GM12878 (cell line): ENCODE data around the gene COL6A1. TPM values are rescaled to one million over a fixed set of nuclear protein-coding genes. Genes with fewer than 3 reads are reported as not detected.
"Not testable (repeated sequence)": the region's sequence is repeated elsewhere in the genome, so short reads cannot be mapped to it uniquely, and the experiment has no call there.

ENCODE experiments used
- ATAC-seq: fragments of 200-7000 bp; cut with Tn5 transposase; 3 replicates; pipeline ENCODE4 v1.9.1; 2020; ENCODE audit warnings: mild to moderate bottlenecking, moderate library complexity
- BruUV-seq: library from RNA; stranded (reverse); fragments of 400-500 nt; replicated peaks from 2 replicates; lab custom pipeline; 2021; lab: Mats Ljungman, UMichigan
- CTCF ChIA-PET: fragments of 300-600 bp; sonication (Branson Sonifier 250); formaldehyde crosslinking; extraction: SDS; loops from one replicate; lab custom pipeline; 2021; ENCODE audit warnings: inconsistent platforms; lab: Yijun Ruan, JAX
- POLR2A ChIA-PET: fragments of 350-600 bp; formaldehyde crosslinking; extraction: SDS; loops from one replicate; lab custom pipeline; 2021; ENCODE audit warnings: inconsistent platforms; lab: Charles Lee
- RAD21 ChIA-PET: fragments of 300-600 bp; sonication (Branson Sonifier 250); formaldehyde crosslinking; loops from one replicate; lab custom pipeline; 2023; ENCODE audit warnings: antibody characterized with exemption; ENCODE audit not compliant: unreplicated experiment; lab: Charles Lee
- SMC1A ChIA-PET: fragments of 300-600 bp; sonication (Branson Sonifier 250); formaldehyde crosslinking; loops from one replicate; lab custom pipeline; 2023; ENCODE audit not compliant: unreplicated experiment, uncharacterized antibody; lab: Charles Lee
- DNase-seq: peaks from one replicate; pipeline ENCODE4 v3.0.0-alpha.2; 2011; ENCODE audit warnings: low read depth, low spot score
- FAIRE-seq: peaks from 3 replicates; lab custom pipeline; 2011; peaks lifted over from hg19 to GRCh38; lab: Jason Lieb, UNC
- H2AFZ ChIP-seq: 2 replicates; pipeline ENCODE4 v1.6.0; 2011; ENCODE audit warnings: low read depth, low read length, control low read depth; ENCODE audit not compliant: control insufficient read depth
- H3K27ac ChIP-seq: 2 replicates; pipeline ENCODE4 v1.5.1; 2011; ENCODE audit warnings: control low read depth; ENCODE audit not compliant: control insufficient read depth, insufficient read depth
- H3K27me3 ChIP-seq, 2 experiments: replicated peaks in 1 of 2; 2 replicates each; pipeline versions ENCODE4 v1.6.0 to v1.6.1; 2011; ENCODE audit warnings: low read length in 1 of 2; ENCODE audit not compliant: control insufficient read depth in 2 of 2, insufficient read depth in 2 of 2
- H3K36me3 ChIP-seq, 2 experiments: 2 replicates each; pipeline ENCODE4 v1.5.1; 2011; ENCODE audit warnings: low read length in 1 of 2; ENCODE audit not compliant: control insufficient read depth in 2 of 2, insufficient read depth in 2 of 2
- H3K4me1 ChIP-seq: 2 replicates; pipeline ENCODE4 v1.6.1; 2011; ENCODE audit warnings: mild to moderate bottlenecking, low read length, moderate library complexity, mixed read lengths; ENCODE audit not compliant: control insufficient read depth, insufficient read depth
- H3K4me2 ChIP-seq: 2 replicates; pipeline ENCODE4 v1.6.0; 2011; ENCODE audit warnings: control low read depth; ENCODE audit not compliant: control insufficient read depth, insufficient read depth
- H3K4me3 ChIP-seq: fragments of 200-600 bp; sonication (generic); 2 replicates; pipeline ENCODE4 v1.5.1; 2016
- H3K79me2 ChIP-seq: 2 replicates; pipeline ENCODE4 v1.6.0; 2011; ENCODE audit warnings: low read length; ENCODE audit not compliant: control insufficient read depth, insufficient read depth
- H3K9ac ChIP-seq: 2 replicates; pipeline ENCODE4 v1.8.0; 2011; ENCODE audit warnings: low read length, control low read depth, mixed read lengths; ENCODE audit not compliant: control insufficient read depth, insufficient read depth
- H3K9me3 ChIP-seq: replicated peaks from 3 replicates; pipeline ENCODE4 v1.5.1; 2011; ENCODE audit warnings: mild to moderate bottlenecking, low read length; ENCODE audit not compliant: control insufficient read depth, insufficient read depth
- H4K20me1 ChIP-seq: 2 replicates; pipeline ENCODE4 v1.6.0; 2011; ENCODE audit not compliant: control insufficient read depth, insufficient read depth
- IKZF1 ChIP-seq: fragments of 450-650 bp; conservative IDR thresholded peaks from 2 replicates; pipeline ENCODE4 v1.6.1; 2017; ENCODE audit warnings: antibody characterized with exemption, mild to moderate bottlenecking
- MYB ChIP-seq: fragments of 150-350 bp; IDR thresholded peaks from 2 replicates; pipeline ENCODE4 v1.6.1; 2014; ENCODE audit warnings: mild to moderate bottlenecking, low read depth, low read length, borderline replicate concordance
- MYC ChIP-seq: IDR thresholded peaks from 2 replicates; pipeline ENCODE4 v1.6.1; 2011; ENCODE audit warnings: mild to moderate bottlenecking, low read length, moderate library complexity, inconsistent platforms; ENCODE audit not compliant: insufficient read depth, insufficient replicate concordance, insufficient read length, severe bottlenecking
- ZZZ3 ChIP-seq: IDR thresholded peaks from 2 replicates; pipeline ENCODE4 v1.6.1; 2011; ENCODE audit warnings: low read depth; ENCODE audit not compliant: control insufficient read depth, insufficient read length
- WGBS: methylation state at CpG from one replicate; pipeline ENCODE4 v1.1.6; 2016; ENCODE audit warnings: low lambda C conversion rate; ENCODE audit not compliant: insufficient replicate concordance, insufficient coverage; ENCODE audit errors: missing lambda C conversion rate; 5-methylcytosine and 5-hydroxymethylcytosine counted together
- in situ Hi-C: fragments of 300-500 bp; cut with MboI; formaldehyde crosslinking; loops from 9 replicates; pipeline ENCODE4 v1.14.3; 2018; ENCODE audit warnings: mixed read lengths
- intact Hi-C: fragments of 100-400 bp; cut with micrococcal nuclease; formaldehyde crosslinking; loops from one replicate; pipeline ENCODE4 v1.14.2; 2022; ENCODE audit not compliant: unreplicated experiment
- polyA plus RNA-seq, 11 experiments: library from polyadenylated mRNA; depleted of rRNA in 4 of 11; unstranded in 6 of 11; stranded (reverse) in 5 of 11; fragments of >200 nt; fragmentation: Nextera tagmentation in 4 of 11; fragmentation: Illumina TruSeq in 1 of 11; extraction: Ambion mirVana in 4 of 11; extraction: Trizol in 1 of 11; gene quantifications; 1 replicate in 1 of 11; 2 replicates in 10 of 11; pipeline versions ENCODE4 v1.2.1 to v1.2.3, GENCODE V29; 2011 to 2016; ENCODE audit warnings: inconsistent platforms in 2 of 11, missing spikeins in 2 of 11, low read depth in 1 of 11
- total RNA-seq, 4 experiments: library from RNA; depleted of rRNA in 3 of 4; stranded (reverse); fragments of >200 nt in 3 of 4; fragmentation: Illumina TruSeq in 1 of 4; extraction: Trizol in 1 of 4; gene quantifications; 2 replicates each; pipeline versions ENCODE4 v1.2.1 to v1.2.3, GENCODE V29; 2013 to 2021
- TF ChIP-seq, protein P1 (sequence below): fragments of 450-650 bp; IDR thresholded peaks from 2 replicates; pipeline ENCODE4 v1.6.1; 2016; ENCODE audit warnings: mild to moderate bottlenecking

The COL6A1 gene
- total and polyA plus RNA-seq, 10 of the 15 experiments (the other 5 are each of a cell fraction or from before 2014, with no cell fraction given), result 0.12 to 1.3 (median 0.20) TPM; not detected in 7

DNA sequence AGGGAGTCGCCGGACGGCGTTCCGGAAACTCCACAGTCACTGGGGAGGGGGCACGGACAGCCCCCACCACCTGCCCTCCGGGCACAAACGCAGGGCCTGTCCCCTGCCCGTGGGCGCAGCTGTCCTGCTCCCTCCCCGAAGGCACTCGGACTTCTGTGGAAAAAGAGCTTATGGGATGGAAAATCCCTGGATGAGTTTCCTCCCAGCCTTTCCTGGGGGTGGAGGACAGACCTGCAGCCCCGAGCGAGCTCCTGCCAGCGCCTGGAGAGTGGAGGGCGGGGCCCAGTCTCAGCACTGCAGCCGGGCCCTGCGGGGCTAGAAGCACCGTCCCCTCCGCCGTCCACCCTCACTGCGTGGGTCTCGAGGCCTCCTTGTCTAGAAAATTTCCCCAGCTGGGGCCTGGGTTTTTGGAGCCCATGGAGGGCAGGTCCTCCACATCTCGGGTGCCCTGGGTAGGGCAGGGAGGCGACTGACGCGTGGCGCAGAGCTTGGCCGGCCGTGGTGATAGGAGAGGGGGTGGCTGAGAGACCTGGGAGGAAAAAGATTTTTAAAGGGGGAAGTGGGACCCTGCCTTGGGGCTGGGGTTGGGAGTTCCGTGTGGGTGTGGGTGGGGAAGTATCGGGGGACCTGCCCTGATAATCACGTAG, 6.4 kb upstream of the COL6A1 start:
- WGBS, result 32% methylated on average over 28 of the region's 33 CpGs
- Histone ChIP-seq H3K27ac (no peak overlapping the region), H4K20me1 (no peaks in the 10 kb centered on the region), H3K4me1 (peaks cover 8% of the 10 kb centered on the region), H3K9me3 (no peaks in the 10 kb centered on the region), H3K4me2 (no peak overlapping the region), H2AFZ (no peak overlapping the region), H3K9ac (no peak overlapping the region), H3K4me3 (no peak overlapping the region), H3K36me3 (no peaks in the 10 kb centered on the region), H3K79me2 (no peaks in the 10 kb centered on the region), H3K27me3 (peaks cover 5 to 7% of the 10 kb centered on the region in 2 experiments; a peak in 3 of 4 replicates)
- SMC1A ChIA-PET, result no interaction called here
- DNase-seq (no peak), FAIRE-seq (no peak), ATAC-seq (no peak)
- POLR2A ChIA-PET, result no interaction called here
- BruUV-seq, result no TSS peak
- in situ Hi-C loops (no loop called here), intact Hi-C loops (no loop called here)
- RAD21 ChIA-PET, result no interaction called here
- CTCF ChIA-PET, result interaction anchor here (1.6 kb wide), 1 partner anchor 168 kb away, joined by 3 read pairs; no protein-coding TSS in a partner anchor
- TF ChIP-seq ZZZ3 (no peak), IKZF1 (0 out of 2 replicates have a peak, but pooled peaks have one; percentile 23), MYC (no peak), MYB (no peak)

DNA sequence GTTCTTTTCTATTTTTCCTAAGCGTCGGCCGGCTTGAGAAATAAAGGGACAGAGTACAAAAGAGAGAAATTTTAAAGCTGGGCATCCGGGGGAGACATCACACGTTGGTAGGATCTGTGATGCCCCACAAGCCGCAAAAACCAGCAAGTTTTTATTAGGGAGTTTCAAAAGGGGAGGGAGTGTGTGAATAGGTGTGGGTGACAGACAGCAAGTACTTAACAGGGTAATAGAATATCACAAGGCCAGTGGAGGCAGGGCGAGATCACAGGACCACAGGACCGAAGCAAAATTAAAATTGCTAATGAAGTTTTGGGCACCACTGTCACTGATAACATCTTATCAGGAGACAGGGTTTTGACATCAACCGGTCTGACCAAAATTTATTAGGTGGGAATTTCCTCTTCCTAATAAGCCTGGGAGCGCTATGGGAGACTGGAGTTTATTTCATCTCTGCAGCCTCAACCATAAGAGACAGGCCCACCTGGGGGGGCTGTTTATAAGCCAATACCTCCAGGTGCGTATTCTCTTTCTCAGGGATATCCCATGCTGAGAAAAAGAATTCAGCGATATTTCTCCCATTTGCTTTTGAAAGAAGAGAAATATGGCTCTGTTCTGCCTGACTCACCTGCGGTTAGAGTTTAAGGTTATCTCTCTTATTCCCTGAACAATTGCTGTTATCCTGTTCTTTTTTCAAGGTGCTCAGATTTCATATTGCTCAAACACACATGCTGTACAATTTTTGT, 5.7 kb upstream of the COL6A1 start:
- BruUV-seq, in situ Hi-C loops, H3K9me3 ChIP-seq, H3K4me2 ChIP-seq, H3K9ac ChIP-seq, POLR2A ChIA-PET, intact Hi-C loops, H3K36me3 ChIP-seq, RAD21 ChIA-PET, ATAC-seq, H2AFZ ChIP-seq, H3K4me3 ChIP-seq, DNase-seq, H3K79me2 ChIP-seq, H3K4me1 ChIP-seq, H4K20me1 ChIP-seq, SMC1A ChIA-PET, H3K27ac ChIP-seq, H3K27me3 ChIP-seq, FAIRE-seq: not testable (repeated sequence)
- 37% methylated on average over 12 of the region's 13 CpGs for WGBS
- TF ChIP-seq, protein P1, sequence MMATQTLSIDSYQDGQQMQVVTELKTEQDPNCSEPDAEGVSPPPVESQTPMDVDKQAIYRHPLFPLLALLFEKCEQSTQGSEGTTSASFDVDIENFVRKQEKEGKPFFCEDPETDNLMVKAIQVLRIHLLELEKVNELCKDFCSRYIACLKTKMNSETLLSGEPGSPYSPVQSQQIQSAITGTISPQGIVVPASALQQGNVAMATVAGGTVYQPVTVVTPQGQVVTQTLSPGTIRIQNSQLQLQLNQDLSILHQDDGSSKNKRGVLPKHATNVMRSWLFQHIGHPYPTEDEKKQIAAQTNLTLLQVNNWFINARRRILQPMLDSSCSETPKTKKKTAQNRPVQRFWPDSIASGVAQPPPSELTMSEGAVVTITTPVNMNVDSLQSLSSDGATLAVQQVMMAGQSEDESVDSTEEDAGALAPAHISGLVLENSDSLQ, result peak; percentile 60
- CTCF ChIA-PET, result interaction anchor here (1.6 kb wide), 1 partner anchor 168 kb away, joined by 3 read pairs; no protein-coding TSS in a partner anchor
